GM12878 (cell line): ENCODE results near the gene P3R3URF. TPM values are rescaled to one million over a fixed set of nuclear protein-coding genes. Genes with fewer than 3 reads are reported as not detected.

ENCODE experiments used
- ATAC-seq: fragments of 200-7000 bp; cut with Tn5 transposase; 3 replicates; pipeline ENCODE4 v1.9.1; 2020; ENCODE audit warnings: mild to moderate bottlenecking, moderate library complexity
- BruUV-seq: library from RNA; stranded (reverse); fragments of 400-500 nt; replicated peaks from 2 replicates; lab custom pipeline; 2021; lab: Mats Ljungman, UMichigan
- CTCF ChIA-PET: fragments of 300-600 bp; sonication (Branson Sonifier 250); formaldehyde crosslinking; extraction: SDS; loops from one replicate; lab custom pipeline; 2021; ENCODE audit warnings: inconsistent platforms; lab: Yijun Ruan, JAX
- POLR2A ChIA-PET: fragments of 350-600 bp; formaldehyde crosslinking; extraction: SDS; loops from one replicate; lab custom pipeline; 2021; ENCODE audit warnings: inconsistent platforms; lab: Charles Lee
- RAD21 ChIA-PET: fragments of 300-600 bp; sonication (Branson Sonifier 250); formaldehyde crosslinking; loops from one replicate; lab custom pipeline; 2023; ENCODE audit warnings: antibody characterized with exemption; ENCODE audit not compliant: unreplicated experiment; lab: Charles Lee
- SMC1A ChIA-PET: fragments of 300-600 bp; sonication (Branson Sonifier 250); formaldehyde crosslinking; loops from one replicate; lab custom pipeline; 2023; ENCODE audit not compliant: unreplicated experiment, uncharacterized antibody; lab: Charles Lee
- DNase-seq: peaks from one replicate; pipeline ENCODE4 v3.0.0-alpha.2; 2011; ENCODE audit warnings: low read depth, low spot score
- FAIRE-seq: peaks from 3 replicates; lab custom pipeline; 2011; peaks lifted over from hg19 to GRCh38; lab: Jason Lieb, UNC
- H2AFZ ChIP-seq: 2 replicates; pipeline ENCODE4 v1.6.0; 2011; ENCODE audit warnings: low read depth, low read length, control low read depth; ENCODE audit not compliant: control insufficient read depth
- H3K27ac ChIP-seq: 2 replicates; pipeline ENCODE4 v1.5.1; 2011; ENCODE audit warnings: control low read depth; ENCODE audit not compliant: control insufficient read depth, insufficient read depth
- H3K27me3 ChIP-seq, 2 experiments: replicated peaks in 1 of 2; 2 replicates each; pipeline versions ENCODE4 v1.6.0 to v1.6.1; 2011; ENCODE audit warnings: low read length in 1 of 2; ENCODE audit not compliant: control insufficient read depth in 2 of 2, insufficient read depth in 2 of 2
- H3K36me3 ChIP-seq, 2 experiments: 2 replicates each; pipeline ENCODE4 v1.5.1; 2011; ENCODE audit warnings: low read length in 1 of 2; ENCODE audit not compliant: control insufficient read depth in 2 of 2, insufficient read depth in 2 of 2
- H3K4me1 ChIP-seq: 2 replicates; pipeline ENCODE4 v1.6.1; 2011; ENCODE audit warnings: mild to moderate bottlenecking, low read length, moderate library complexity, mixed read lengths; ENCODE audit not compliant: control insufficient read depth, insufficient read depth
- H3K4me2 ChIP-seq: 2 replicates; pipeline ENCODE4 v1.6.0; 2011; ENCODE audit warnings: control low read depth; ENCODE audit not compliant: control insufficient read depth, insufficient read depth
- H3K4me3 ChIP-seq: fragments of 200-600 bp; sonication (generic); 2 replicates; pipeline ENCODE4 v1.5.1; 2016
- H3K79me2 ChIP-seq: 2 replicates; pipeline ENCODE4 v1.6.0; 2011; ENCODE audit warnings: low read length; ENCODE audit not compliant: control insufficient read depth, insufficient read depth
- H3K9ac ChIP-seq: 2 replicates; pipeline ENCODE4 v1.8.0; 2011; ENCODE audit warnings: low read length, control low read depth, mixed read lengths; ENCODE audit not compliant: control insufficient read depth, insufficient read depth
- H3K9me3 ChIP-seq: replicated peaks from 3 replicates; pipeline ENCODE4 v1.5.1; 2011; ENCODE audit warnings: mild to moderate bottlenecking, low read length; ENCODE audit not compliant: control insufficient read depth, insufficient read depth
- H4K20me1 ChIP-seq: 2 replicates; pipeline ENCODE4 v1.6.0; 2011; ENCODE audit not compliant: control insufficient read depth, insufficient read depth
- CREM ChIP-seq: IDR thresholded peaks from 2 replicates; pipeline ENCODE4 v1.6.1; 2014; ENCODE audit warnings: antibody characterized with exemption, low read depth
- HSF1 ChIP-seq: fragments of 150-350 bp; IDR thresholded peaks from 2 replicates; pipeline ENCODE4 v1.6.1; 2014; ENCODE audit warnings: mild to moderate bottlenecking, low read depth, low read length
- PBX3 ChIP-seq: IDR thresholded peaks from 2 replicates; pipeline ENCODE4 v1.6.1; 2011; ENCODE audit warnings: mild to moderate bottlenecking, low read depth, low read length, moderate library complexity; ENCODE audit not compliant: insufficient replicate concordance
- POLR2AphosphoS5 ChIP-seq: IDR thresholded peaks from 2 replicates; pipeline ENCODE4 v1.6.1; 2011; ENCODE audit warnings: mild to moderate bottlenecking, low read length, inconsistent platforms
- ZBTB11 ChIP-seq: fragments of 450-650 bp; formaldehyde crosslinking; IDR thresholded peaks from 2 replicates; pipeline ENCODE4 v1.5.0; 2022; ENCODE audit warnings: mild to moderate bottlenecking, missing genetic modification characterization
- WGBS: methylation state at CpG from one replicate; pipeline ENCODE4 v1.1.6; 2016; ENCODE audit warnings: low lambda C conversion rate; ENCODE audit not compliant: insufficient replicate concordance, insufficient coverage; ENCODE audit errors: missing lambda C conversion rate; 5-methylcytosine and 5-hydroxymethylcytosine counted together
- in situ Hi-C: fragments of 300-500 bp; cut with MboI; formaldehyde crosslinking; loops from 9 replicates; pipeline ENCODE4 v1.14.3; 2018; ENCODE audit warnings: mixed read lengths
- intact Hi-C: fragments of 100-400 bp; cut with micrococcal nuclease; formaldehyde crosslinking; loops from one replicate; pipeline ENCODE4 v1.14.2; 2022; ENCODE audit not compliant: unreplicated experiment
- polyA plus RNA-seq, 11 experiments: library from polyadenylated mRNA; depleted of rRNA in 4 of 11; unstranded in 6 of 11; stranded (reverse) in 5 of 11; fragments of >200 nt; fragmentation: Nextera tagmentation in 4 of 11; fragmentation: Illumina TruSeq in 1 of 11; extraction: Ambion mirVana in 4 of 11; extraction: Trizol in 1 of 11; gene quantifications; 1 replicate in 1 of 11; 2 replicates in 10 of 11; pipeline versions ENCODE4 v1.2.1 to v1.2.3, GENCODE V29; 2011 to 2016; ENCODE audit warnings: inconsistent platforms in 2 of 11, missing spikeins in 2 of 11, low read depth in 1 of 11
- total RNA-seq, 4 experiments: library from RNA; depleted of rRNA in 3 of 4; stranded (reverse); fragments of >200 nt in 3 of 4; fragmentation: Illumina TruSeq in 1 of 4; extraction: Trizol in 1 of 4; gene quantifications; 2 replicates each; pipeline versions ENCODE4 v1.2.1 to v1.2.3, GENCODE V29; 2013 to 2021

Gene P3R3URF
- total and polyA plus RNA-seq, 10 of the 15 experiments (the other 5 are each of a cell fraction or from before 2014, with no cell fraction given) = not detected

GRCh38 chr1:46183079-46183847 lies 7.0 kb upstream of the P3R3URF start:
- RAD21 ChIA-PET = interaction anchor here (0.6 to 4.8 kb wide), 13 partner anchors 8 to 165 kb away, joined by 3 to 63 read pairs (median 4); partner anchors contain the start of genes LURAP1, POMGNT1 and TSPAN1
- intact Hi-C loops = loop anchor here (10.0 kb wide), 1 partner anchor 498 kb away; the partner anchor contains the start of genes GPBP1L1 and TMEM69
- Histone ChIP-seq H2AFZ (no peak overlapping the region), H3K9ac (no peak overlapping the region), H3K36me3 (no peaks in the 10 kb centered on the region), H3K9me3 (no peaks in the 10 kb centered on the region), H3K4me3 (no peak overlapping the region), H3K4me1 (peaks cover 27% of the 10 kb centered on the region), H3K4me2 (no peak overlapping the region), H3K27me3 (no peaks in the 10 kb centered on the region), H3K79me2 (no peaks in the 10 kb centered on the region), H4K20me1 (no peaks in the 10 kb centered on the region), H3K27ac (no peak overlapping the region)
- WGBS = 79% methylated on average over 8 of the region's 8 CpGs
- in situ Hi-C loops = no loop called here
- FAIRE-seq (no peak), DNase-seq (no peak), ATAC-seq (no peak)
- CTCF ChIA-PET = interaction anchor here (0.7 to 17.5 kb wide), 13 partner anchors 8 to 539 kb away, joined by 3 to 293 read pairs (median 4); partner anchors contain the start of genes POMGNT1 and TSPAN1
- no TSS peak for BruUV-seq
- SMC1A ChIA-PET = interaction anchor here (0.6 to 6.1 kb wide), 13 partner anchors 16 to 584 kb away, joined by 3 to 52 read pairs (median 4); partner anchors contain the start of gene POMGNT1
- TF ChIP-seq ZBTB11 (CRISPR knock-in tag) = no peak
- no peak for TF ChIP-seq POLR2AphosphoS5
- TF ChIP-seq CREM = no peak
- TF ChIP-seq PBX3 = no peak
- TF ChIP-seq HSF1 = no peak
- POLR2A ChIA-PET = interaction anchor here (0.8 to 1.4 kb wide), 3 partner anchors 10 to 144 kb away, joined by 3 to 5 read pairs (median 3); no protein-coding TSS in a partner anchor
